ENCODE results near the gene CDK12. TPM values are rescaled to one million over a fixed set of nuclear protein-coding genes. Genes with fewer than 3 reads are reported as not detected.

The CDK12 gene
- total and polyA plus RNA-seq, 10 of the 15 experiments (the other 5 are each of a cell fraction or from before 2014, with no cell fraction given), result 3.2 to 55.1 (median 31.9) TPM

DNA sequence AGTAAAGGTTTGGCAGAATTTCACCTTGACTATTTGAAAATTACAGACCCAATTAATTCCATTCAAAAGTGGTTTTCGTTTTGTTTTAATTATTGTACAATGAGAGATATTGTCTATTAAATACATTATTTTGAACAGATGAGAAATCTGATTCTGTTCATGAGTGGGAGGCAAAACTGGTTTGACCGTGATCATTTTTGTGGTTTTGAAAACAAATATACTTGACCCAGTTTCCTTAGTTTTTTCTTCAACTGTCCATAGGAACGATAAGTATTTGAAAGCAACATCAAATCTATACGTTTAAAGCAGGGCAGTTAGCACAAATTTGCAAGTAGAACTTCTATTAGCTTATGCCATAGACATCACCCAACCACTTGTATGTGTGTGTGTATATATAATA is 72.6 kb downstream of the CDK12 start (continued):
- TF ChIP-seq, protein P1, sequence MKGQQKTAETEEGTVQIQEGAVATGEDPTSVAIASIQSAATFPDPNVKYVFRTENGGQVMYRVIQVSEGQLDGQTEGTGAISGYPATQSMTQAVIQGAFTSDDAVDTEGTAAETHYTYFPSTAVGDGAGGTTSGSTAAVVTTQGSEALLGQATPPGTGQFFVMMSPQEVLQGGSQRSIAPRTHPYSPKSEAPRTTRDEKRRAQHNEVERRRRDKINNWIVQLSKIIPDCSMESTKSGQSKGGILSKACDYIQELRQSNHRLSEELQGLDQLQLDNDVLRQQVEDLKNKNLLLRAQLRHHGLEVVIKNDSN (IDR thresholded peaks at IDR 0.05; ENCODE audit: borderline replicate concordance, extremely low read length, insufficient read depth, low read depth, low read length), result no peak
- TF ChIP-seq TCF12 (IDR thresholded peaks at IDR 0.05; ENCODE audit: low read depth, low read length) (no peak), SP1 (IDR thresholded peaks at IDR 0.05; ENCODE audit: low read depth, low read length) (no peak), SREBF2 (IDR thresholded peaks at IDR 0.05; ENCODE audit: low read length) (no peak), RB1 (IDR thresholded peaks at IDR 0.05; ENCODE audit: borderline replicate concordance) (no peak), BRCA1 (IDR thresholded peaks at IDR 0.05; ENCODE audit: low read depth, low read length) (no peak)

GRCh38 chr17:39534768-39535405 is 73.6 kb downstream of the CDK12 start:
- peaks cover 6 to 17% of the 10 kb centered on the region in 2 experiments for H3K36me3 ChIP-seq (ENCODE audit: control insufficient read depth in 2 of 2, insufficient read depth in 2 of 2, low read length in 1 of 2)
- no peak overlapping the region for H3K4me2 ChIP-seq (ENCODE audit: control insufficient read depth, insufficient read depth)
- no peak for TF ChIP-seq SKIL (IDR thresholded peaks at IDR 0.05; ENCODE audit: low read depth, poor library complexity, severe bottlenecking)
- no peak overlapping the region for H3K9ac ChIP-seq (ENCODE audit: control insufficient read depth, insufficient read depth, low read length)
- ATAC-seq (no peak), FAIRE-seq (no peak), DNase-seq (ENCODE audit: low read depth, low spot score) (no peak)
- ChIA-PET SMC1A (ENCODE audit: uncharacterized antibody, unreplicated experiment) (no interaction called here), CTCF (interaction anchor here (2.3 kb wide), 1 partner anchor 13 kb away, joined by 8 read pairs; no protein-coding TSS in a partner anchor), POLR2A (no interaction called here), RAD21 (ENCODE audit: unreplicated experiment) (no interaction called here)
- no peaks in the 10 kb centered on the region for H3K9me3 ChIP-seq (replicated peaks; ENCODE audit: control insufficient read depth, insufficient read depth, low read length)
- in situ Hi-C loops (cut with MboI) (no loop called here), intact Hi-C loops (cut with micrococcal nuclease; ENCODE audit: unreplicated experiment) (no loop called here)
- no peaks in the 10 kb centered on the region for H3K27me3 ChIP-seq (replicated peaks in 1 of 2; ENCODE audit: control insufficient read depth in 2 of 2, insufficient read depth in 2 of 2, low read length in 1 of 2)
- H3K4me1 ChIP-seq (ENCODE audit: control insufficient read depth, insufficient read depth, low read length), result no peaks in the 10 kb centered on the region
- no peaks in the 10 kb centered on the region for H4K20me1 ChIP-seq (ENCODE audit: control insufficient read depth, insufficient read depth)
- BruUV-seq (replicated peaks), result no TSS peak
- no peak overlapping the region for H3K4me3 ChIP-seq
- 100% methylated on average over 3 of the region's 3 CpGs for WGBS (ENCODE audit: insufficient coverage, insufficient replicate concordance, low lambda C conversion rate, missing lambda C conversion rate)
- H2AFZ ChIP-seq (ENCODE audit: control insufficient read depth, low read depth, low read length), result no peak overlapping the region
- H3K79me2 ChIP-seq (ENCODE audit: control insufficient read depth, insufficient read depth, low read length), result no peaks in the 10 kb centered on the region
- H3K27ac ChIP-seq (ENCODE audit: control insufficient read depth, insufficient read depth), result no peak overlapping the region

Measured in GM12878 (cell line).